Uterus (tissue), 2 donors: ENCODE measurements around the gene FZD7.

Experiments
- CTCF ChIP-seq, 4 experiments: fragments of 200-600 bp in 2 of 4; fragments of 450-650 bp in 2 of 4; sonication (generic) in 2 of 4; IDR thresholded peaks; one replicate each; pipeline ENCODE4 v1.5.1; 2016 to 2019; ENCODE audit warnings: antibody characterized with exemption in 4 of 4, mild to moderate bottlenecking in 2 of 4, moderate library complexity in 1 of 4
- POLR2A ChIP-seq, 2 donors: fragments of 450-650 bp; IDR thresholded peaks; one replicate each; pipeline ENCODE4 v1.6.1; 2016; ENCODE audit warnings: antibody characterized with exemption in 2 of 2, mild to moderate bottlenecking in 1 of 2, moderate library complexity in 1 of 2

DNA sequence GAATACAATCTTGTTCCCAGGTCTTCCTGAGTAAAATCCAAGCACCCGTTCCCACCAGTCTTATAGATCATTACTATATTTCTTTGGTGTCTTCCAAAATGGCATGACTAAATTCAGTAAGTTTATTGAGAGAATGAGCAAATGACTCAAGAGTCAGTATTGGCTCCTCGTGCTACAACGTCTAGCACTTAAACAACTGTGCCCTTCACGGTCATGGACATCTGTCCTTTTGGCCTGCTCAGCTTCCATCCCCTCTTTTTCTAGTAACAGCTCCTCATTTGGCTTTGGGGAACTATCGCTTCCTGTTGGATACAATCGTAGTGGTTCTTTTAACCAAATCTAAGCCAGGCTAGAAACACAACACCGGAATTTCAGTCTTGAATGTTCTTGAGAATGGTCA, 24.1 kb upstream of the FZD7 start:
- no peak for TF ChIP-seq CTCF (IDR thresholded peaks at IDR 0.05)
- no peak for TF ChIP-seq POLR2A (IDR thresholded peaks at IDR 0.05)
